Measurements from ENCODE around the gene RBPJ.

Gene RBPJ

GRCh38 chr4:26386386-26386785, 65.6 kb downstream of the RBPJ start:
- no peak for TF ChIP-seq SIN3A (IDR thresholded peaks at IDR 0.05; ENCODE audit: borderline replicate concordance, insufficient read depth, low read length)
- TF ChIP-seq, protein P1, sequence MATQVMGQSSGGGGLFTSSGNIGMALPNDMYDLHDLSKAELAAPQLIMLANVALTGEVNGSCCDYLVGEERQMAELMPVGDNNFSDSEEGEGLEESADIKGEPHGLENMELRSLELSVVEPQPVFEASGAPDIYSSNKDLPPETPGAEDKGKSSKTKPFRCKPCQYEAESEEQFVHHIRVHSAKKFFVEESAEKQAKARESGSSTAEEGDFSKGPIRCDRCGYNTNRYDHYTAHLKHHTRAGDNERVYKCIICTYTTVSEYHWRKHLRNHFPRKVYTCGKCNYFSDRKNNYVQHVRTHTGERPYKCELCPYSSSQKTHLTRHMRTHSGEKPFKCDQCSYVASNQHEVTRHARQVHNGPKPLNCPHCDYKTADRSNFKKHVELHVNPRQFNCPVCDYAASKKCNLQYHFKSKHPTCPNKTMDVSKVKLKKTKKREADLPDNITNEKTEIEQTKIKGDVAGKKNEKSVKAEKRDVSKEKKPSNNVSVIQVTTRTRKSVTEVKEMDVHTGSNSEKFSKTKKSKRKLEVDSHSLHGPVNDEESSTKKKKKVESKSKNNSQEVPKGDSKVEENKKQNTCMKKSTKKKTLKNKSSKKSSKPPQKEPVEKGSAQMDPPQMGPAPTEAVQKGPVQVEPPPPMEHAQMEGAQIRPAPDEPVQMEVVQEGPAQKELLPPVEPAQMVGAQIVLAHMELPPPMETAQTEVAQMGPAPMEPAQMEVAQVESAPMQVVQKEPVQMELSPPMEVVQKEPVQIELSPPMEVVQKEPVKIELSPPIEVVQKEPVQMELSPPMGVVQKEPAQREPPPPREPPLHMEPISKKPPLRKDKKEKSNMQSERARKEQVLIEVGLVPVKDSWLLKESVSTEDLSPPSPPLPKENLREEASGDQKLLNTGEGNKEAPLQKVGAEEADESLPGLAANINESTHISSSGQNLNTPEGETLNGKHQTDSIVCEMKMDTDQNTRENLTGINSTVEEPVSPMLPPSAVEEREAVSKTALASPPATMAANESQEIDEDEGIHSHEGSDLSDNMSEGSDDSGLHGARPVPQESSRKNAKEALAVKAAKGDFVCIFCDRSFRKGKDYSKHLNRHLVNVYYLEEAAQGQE (IDR thresholded peaks at IDR 0.05; ENCODE audit: insufficient read depth in 1 of 2, low read depth in 2 of 2, low read length in 2 of 2): no peak
- no peak for TF ChIP-seq POLR2AphosphoS5 (IDR thresholded peaks at IDR 0.05; ENCODE audit: low read depth, low read length)
- no peak for TF ChIP-seq TAF1 (IDR thresholded peaks at IDR 0.05; ENCODE audit: borderline replicate concordance, insufficient read depth, low read length)
- no peak for TF ChIP-seq FOXP2 (optimal IDR thresholded peaks at IDR 0.05; ENCODE audit: borderline replicate concordance, extremely low read depth, extremely low read length, insufficient read depth)

GRCh38 chr4:26388671-26389070, 67.9 kb downstream of the RBPJ start:
- TF ChIP-seq SIN3A (IDR thresholded peaks at IDR 0.05; ENCODE audit: borderline replicate concordance, insufficient read depth, low read length) (no peak), POLR2AphosphoS5 (IDR thresholded peaks at IDR 0.05; ENCODE audit: low read depth, low read length) (no peak), TAF1 (IDR thresholded peaks at IDR 0.05; ENCODE audit: borderline replicate concordance, insufficient read depth, low read length) (no peak), FOXP2 (optimal IDR thresholded peaks at IDR 0.05; ENCODE audit: borderline replicate concordance, extremely low read depth, extremely low read length, insufficient read depth) (no peak)
- TF ChIP-seq, protein P1 (IDR thresholded peaks at IDR 0.05; ENCODE audit: insufficient read depth in 1 of 2, low read depth in 2 of 2, low read length in 2 of 2): no peak

- TF ChIP-seq TAF1 (IDR thresholded peaks at IDR 0.05; ENCODE audit: borderline replicate concordance, insufficient read depth, low read length) (no peak), FOXP2 (optimal IDR thresholded peaks at IDR 0.05; ENCODE audit: borderline replicate concordance, extremely low read depth, extremely low read length, insufficient read depth) (no peak), POLR2AphosphoS5 (IDR thresholded peaks at IDR 0.05; ENCODE audit: low read depth, low read length) (no peak), SIN3A (IDR thresholded peaks at IDR 0.05; ENCODE audit: borderline replicate concordance, insufficient read depth, low read length) (no peak)
- TF ChIP-seq, protein P1 (IDR thresholded peaks at IDR 0.05; ENCODE audit: insufficient read depth in 1 of 2, low read depth in 2 of 2, low read length in 2 of 2): no peak
Measured at GRCh38 chr4:26397086-26397485, 76.3 kb downstream of the RBPJ start.

GRCh38 chr4:26400132-26400531, 79.3 kb downstream of the RBPJ start:
- TF ChIP-seq FOXP2 (optimal IDR thresholded peaks at IDR 0.05; ENCODE audit: borderline replicate concordance, extremely low read depth, extremely low read length, insufficient read depth) (no peak), POLR2AphosphoS5 (IDR thresholded peaks at IDR 0.05; ENCODE audit: low read depth, low read length) (no peak), SIN3A (IDR thresholded peaks at IDR 0.05; ENCODE audit: borderline replicate concordance, insufficient read depth, low read length) (no peak), TAF1 (IDR thresholded peaks at IDR 0.05; ENCODE audit: borderline replicate concordance, insufficient read depth, low read length) (no peak)
- TF ChIP-seq, protein P1 (IDR thresholded peaks at IDR 0.05; ENCODE audit: insufficient read depth in 1 of 2, low read depth in 2 of 2, low read length in 2 of 2): no peak

DNA sequence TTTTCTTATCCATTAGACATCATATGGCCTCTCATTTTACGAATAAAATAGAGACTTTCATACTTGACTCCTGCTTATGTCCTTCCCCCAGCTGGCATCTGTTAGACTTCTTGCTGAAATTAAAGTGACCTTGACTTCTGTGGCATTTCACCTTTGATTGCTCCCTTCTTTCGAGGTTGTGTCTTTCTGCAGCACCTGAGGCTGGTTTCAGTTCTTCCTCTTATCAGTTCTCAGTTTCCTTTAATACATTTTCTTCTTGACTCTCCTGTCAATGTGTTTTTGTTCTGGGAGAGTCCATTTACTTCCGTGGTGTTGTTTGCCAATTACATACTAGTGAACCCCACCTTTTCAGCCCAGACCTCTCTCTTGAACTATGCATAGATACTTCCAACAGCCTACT, 81.6 kb downstream of the RBPJ start:
- no peak for TF ChIP-seq FOXP2 (optimal IDR thresholded peaks at IDR 0.05; ENCODE audit: borderline replicate concordance, extremely low read depth, extremely low read length, insufficient read depth)
- no peak for TF ChIP-seq SIN3A (IDR thresholded peaks at IDR 0.05; ENCODE audit: borderline replicate concordance, insufficient read depth, low read length)

Data from PFSK-1 (cell line).